Uterine smooth muscle cell (primary cell): Measurements from ENCODE around the gene AHCYL1. TPM values are rescaled to one million over a fixed set of nuclear protein-coding genes. Genes with fewer than 3 reads are reported as not detected.

ENCODE experiments used
- total RNA-seq: library from RNA; depleted of rRNA; stranded (reverse); fragments of >200 nt; gene quantifications from 2 replicates; pipeline ENCODE4 v1.2.3, GENCODE V29; 2014

Gene AHCYL1
- total RNA-seq: 51.7 and 94.1 TPM in 2 replicates

DNA sequence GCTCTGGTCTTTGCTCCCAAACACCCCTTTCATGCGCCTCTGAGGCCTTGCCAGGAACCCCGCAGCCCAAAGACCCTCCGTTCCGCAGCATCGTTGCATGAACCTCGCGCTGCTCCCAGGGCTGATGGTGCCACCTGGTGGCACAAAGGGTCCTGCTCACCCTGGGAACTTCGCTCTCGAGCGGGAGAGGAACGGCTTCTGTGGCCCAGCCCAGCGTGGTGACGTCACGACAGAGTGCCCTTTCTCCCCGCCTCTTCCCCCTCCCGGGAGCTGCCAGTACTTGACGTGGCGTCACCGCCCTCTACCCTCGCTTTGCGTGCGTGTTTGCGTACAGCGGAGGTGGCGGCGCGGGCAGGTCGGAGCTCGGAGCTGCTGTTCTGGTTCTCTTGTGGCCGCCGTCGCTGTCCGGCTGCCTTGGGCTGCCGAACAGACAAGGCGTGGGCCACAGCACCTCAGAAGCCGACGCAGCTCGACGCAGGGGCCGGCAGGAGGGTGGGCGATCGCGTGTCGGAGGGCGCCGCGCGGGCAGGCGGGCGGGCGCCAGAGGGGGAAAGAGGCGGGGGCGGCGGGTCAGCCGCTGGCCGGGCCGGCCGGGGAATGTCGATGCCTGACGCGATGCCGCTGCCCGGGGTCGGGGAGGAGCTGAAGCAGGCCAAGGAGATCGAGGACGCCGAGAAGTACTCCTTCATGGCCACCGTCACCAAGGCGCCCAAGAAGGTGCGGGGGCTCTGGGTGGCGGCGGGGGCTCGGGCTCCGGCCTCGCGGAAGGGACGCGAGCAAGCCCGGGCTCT is at the start of gene AHCYL1:
AHCYL1 (plus strand) TSS at position 310 of the 791 bp plus-strand sequence; CDS start at position 598, 288 bp downstream.

DNA sequence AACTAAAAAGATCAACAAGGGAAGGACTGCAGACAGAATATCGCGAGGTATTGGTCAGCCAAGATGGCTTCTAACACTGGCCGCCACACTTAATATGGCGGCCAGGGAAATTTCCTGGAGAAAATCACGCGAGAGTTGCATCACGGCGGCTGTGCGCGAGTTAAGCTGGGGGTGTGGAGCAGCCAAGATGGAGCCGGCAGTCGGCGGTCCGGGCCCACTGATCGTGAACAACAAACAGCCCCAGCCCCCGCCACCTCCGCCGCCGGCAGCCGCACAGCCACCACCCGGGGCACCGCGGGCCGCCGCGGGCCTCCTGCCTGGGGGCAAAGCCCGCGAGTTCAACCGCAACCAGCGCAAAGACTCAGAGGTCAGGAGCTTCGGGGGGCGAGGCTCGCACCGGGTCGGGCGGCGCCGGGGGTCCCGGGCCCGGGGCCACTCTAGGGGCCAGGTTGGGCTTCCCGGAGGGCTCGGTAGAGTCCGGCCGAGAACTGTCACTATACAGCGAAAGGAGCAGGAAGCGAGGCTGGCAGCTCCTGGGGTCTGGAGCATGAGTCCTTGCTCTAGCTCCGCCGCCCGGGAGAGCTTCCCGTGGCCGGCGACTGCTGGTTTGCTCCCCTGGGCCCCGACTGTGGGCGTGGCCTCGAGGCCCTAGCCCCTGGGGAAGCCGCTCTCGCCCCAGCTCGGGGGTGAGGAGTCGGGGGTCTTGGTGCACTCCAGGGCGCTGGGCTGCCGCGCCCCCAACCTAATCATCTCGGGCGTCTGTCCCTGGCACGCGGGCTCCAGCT is 50.1 kb downstream of the AHCYL1 start, which contains the start of gene STRIP1:
STRIP1 (plus strand) TSS at position 174 of the 785 bp plus-strand sequence; CDS start at position 188, 14 bp downstream.

DNA sequence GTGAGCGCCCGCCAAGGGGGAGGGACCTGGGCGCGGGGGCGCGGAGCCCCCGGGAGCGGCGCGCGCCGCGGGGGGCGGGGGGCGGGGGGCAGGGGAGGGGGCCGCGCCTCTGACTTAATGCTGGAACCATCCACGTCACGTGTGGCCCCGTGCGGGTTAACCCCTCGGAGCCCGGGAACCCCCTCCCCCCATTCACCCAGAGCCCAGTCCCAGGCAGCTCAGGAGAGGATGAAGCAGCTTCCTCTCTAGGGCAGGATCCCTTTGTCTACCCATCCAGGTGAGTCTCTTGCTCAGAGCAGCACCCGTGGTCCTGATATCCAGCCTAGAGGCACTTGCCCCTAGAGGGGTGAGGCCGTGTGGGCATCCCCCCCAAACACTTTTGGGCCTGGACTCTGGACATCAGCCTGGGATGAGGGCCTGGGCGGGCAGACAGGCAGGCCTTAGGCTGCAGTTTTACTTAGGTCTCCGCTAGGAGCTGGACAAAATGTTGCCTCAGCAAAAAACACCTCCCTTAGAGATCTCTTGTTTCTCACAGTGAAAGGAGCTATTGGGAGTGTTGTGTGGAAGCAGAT is 86.2 kb downstream of the AHCYL1 start, which contains the start of gene ALX3:
ALX3 (minus strand) TSS at position 2 of the 572 bp plus-strand sequence. CDS start 60 bp downstream, outside the sequence.

Other genes starting within 250 kb of the AHCYL1 start
- 43.3 and 140 TPM in 2 replicates for gene GSTM3, start 243.7 kb upstream of the AHCYL1 start, total RNA-seq
- gene EPS8L3, start 220.8 kb upstream of the AHCYL1 start, total RNA-seq: not detected in 2 replicates
- 69.7 and 108 TPM in 2 replicates for gene CSF1, start 73.9 kb upstream of the AHCYL1 start, total RNA-seq
- gene STRIP1, start 49.9 kb downstream of the AHCYL1 start, total RNA-seq: 55.3 and 55.4 TPM in 2 replicates
- not detected in 2 replicates for gene ALX3, start 85.9 kb downstream of the AHCYL1 start, total RNA-seq
- not detected in 2 replicates for gene UBL4B, start 127.7 kb downstream of the AHCYL1 start, total RNA-seq
- gene SLC6A17, start 165.7 kb downstream of the AHCYL1 start, total RNA-seq: 1.7 and 2.4 TPM in 2 replicates
- gene KCNC4, start 225.5 kb downstream of the AHCYL1 start, total RNA-seq: 8.0 and 10.9 TPM in 2 replicates